Stimulated activated naive B cell treated with anti-CD40 and anti-IgM and Interleukin-4, amounts not matched to agents 10 μg/mL and 1 μg/mL and 100 μg/mL, for 72 hours (primary cell): ENCODE measurements around the gene TBC1D14.
A peak's percentile ranks its signal among the peaks of the same experiment; 100 is the strongest.

Experiments
- ATAC-seq, 2 donors: fragments of 150-1000 bp; cut with Tn5 transposase; replicated peaks; 2 replicates each; pipeline ENCODE4 v1.10.0; 2021; ENCODE audit warnings: moderate library complexity in 1 of 2
- DNase-seq: peaks from one replicate; pipeline ENCODE4 v3.0.0; 2021
- H3K27ac Mint-ChIP-seq: one replicate; pipeline ENCODE4 v1.8.0; 2022; ENCODE audit warnings: mild to moderate bottlenecking, mixed read lengths
- H3K27me3 Mint-ChIP-seq, 2 donors: one replicate each; pipeline ENCODE4 v1.8.0; 2022; ENCODE audit warnings: mixed read lengths in 2 of 2
- H3K36me3 Mint-ChIP-seq, 2 donors: one replicate each; pipeline ENCODE4 v1.8.0; 2022; ENCODE audit warnings: mixed read lengths in 2 of 2, mild to moderate bottlenecking in 1 of 2
- H3K4me1 Mint-ChIP-seq, 2 donors: one replicate each; pipeline ENCODE4 v1.8.0; 2022; ENCODE audit warnings: mixed read lengths in 2 of 2, mild to moderate bottlenecking in 1 of 2
- H3K4me3 Mint-ChIP-seq, 2 donors: one replicate each; pipeline ENCODE4 v1.8.0; 2022; ENCODE audit warnings: mild to moderate bottlenecking in 2 of 2, mixed read lengths in 2 of 2, moderate library complexity in 1 of 2
- H3K9me3 Mint-ChIP-seq, 2 donors: one replicate each; pipeline ENCODE4 v1.8.0; 2022; ENCODE audit warnings: mixed read lengths in 2 of 2, mild to moderate bottlenecking in 1 of 2

Gene TBC1D14

DNA sequence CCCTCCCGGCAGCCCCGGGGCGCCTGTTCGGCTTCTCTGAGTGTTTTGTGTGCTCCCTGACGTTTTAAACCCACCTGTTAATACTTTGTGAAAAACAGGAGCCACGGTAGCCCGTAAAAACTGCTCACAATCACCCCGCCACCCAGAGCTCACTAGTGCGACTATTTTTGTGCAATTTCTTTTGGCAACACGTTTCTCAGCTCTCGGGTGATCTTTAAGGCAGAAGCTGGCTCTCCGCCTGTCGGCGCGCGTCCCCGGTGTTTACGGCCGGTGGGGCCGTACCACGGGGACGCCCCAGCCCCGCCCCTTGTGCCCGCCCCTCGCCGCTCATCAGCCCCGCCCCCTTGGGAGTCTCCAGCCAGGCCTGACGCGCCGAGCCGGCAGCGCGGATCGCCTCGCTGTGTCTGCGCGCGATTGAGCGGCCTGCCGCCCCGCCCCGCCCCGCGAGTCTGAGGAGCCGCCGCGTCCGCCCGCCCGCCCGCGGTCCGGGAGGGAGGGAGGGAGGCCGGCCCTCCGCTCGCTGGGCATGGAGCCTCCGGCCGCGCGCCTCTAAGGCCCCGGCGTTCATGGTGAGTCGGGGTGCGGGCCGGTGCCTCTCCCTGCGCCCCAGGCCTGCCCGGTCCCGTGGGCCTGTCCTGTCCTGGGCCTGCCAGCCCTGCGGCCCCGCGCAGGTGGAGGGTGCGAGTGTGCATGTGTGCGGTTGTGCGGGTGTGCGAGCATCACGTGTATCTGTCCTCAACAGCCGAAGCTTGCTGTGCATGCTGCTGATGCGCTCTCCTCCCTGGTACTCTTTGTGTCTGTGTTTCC, 77.4 kb downstream of the TBC1D14 start:
- Mint-ChIP-seq H3K4me1 (peaks cover 42 to 78% of the 10 kb centered on the region in 2 donors), H3K9me3 (no peaks in the 10 kb centered on the region), H3K4me3 (peak overlapping the region; percentile 98 to 99), H3K27ac (peak overlapping the region; percentile 98), H3K27me3 (no peaks in the 10 kb centered on the region), H3K36me3 (peaks cover 0 to 4% of the 10 kb centered on the region in 2 donors)
- peak; percentile 91 for DNase-seq
- ATAC-seq, result peak; percentile 89 to 93

- no peak for DNase-seq
- Mint-ChIP-seq H3K9me3 (no peaks in the 10 kb centered on the region), H3K36me3 (peaks cover 0 to 4% of the 10 kb centered on the region in 2 donors), H3K4me1 (peaks cover 45 to 84% of the 10 kb centered on the region in 2 donors), H3K27ac (peak overlapping the region; percentile 97), H3K4me3 (peak overlapping the region; percentile 98 to 99), H3K27me3 (no peaks in the 10 kb centered on the region)
- ATAC-seq, result peak; percentile 2 to 5
Observed at GRCh38 chr4:6987588-6987961, 77.9 kb downstream of the TBC1D14 start.

DNA sequence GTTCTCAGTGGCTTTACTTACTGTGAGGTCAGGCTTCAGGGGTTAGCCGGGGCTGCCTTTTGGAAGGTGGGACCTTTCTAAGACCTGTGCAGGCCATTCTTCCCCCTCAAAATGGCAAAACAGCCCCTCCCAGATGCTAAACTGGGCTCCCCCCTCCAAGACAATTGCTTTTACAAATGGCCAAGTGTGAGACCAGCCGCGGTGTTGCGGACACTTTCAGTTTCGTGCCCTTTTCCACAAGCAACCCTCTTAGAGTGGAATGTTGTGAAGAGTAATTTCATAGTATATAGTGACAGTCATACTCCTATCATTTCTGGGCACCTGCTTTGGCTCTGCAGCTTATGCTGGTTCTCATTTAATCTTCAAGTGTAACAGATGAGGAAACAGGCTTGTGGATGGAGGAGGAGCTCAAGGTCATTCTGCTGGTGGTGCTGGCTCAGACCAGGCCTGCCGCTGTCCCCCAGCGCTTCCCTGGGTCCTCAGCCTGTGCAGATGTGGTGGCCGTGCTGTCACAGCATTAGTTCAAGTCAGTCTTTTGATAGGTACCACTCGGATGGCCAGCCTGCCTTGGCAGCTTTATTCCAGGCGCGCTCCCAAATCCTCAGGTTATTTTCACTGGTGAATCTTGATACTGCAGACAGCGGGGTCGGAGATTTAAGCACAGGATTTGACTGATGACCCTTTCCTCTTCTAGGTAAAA, 78.5 kb downstream of the TBC1D14 start:
- Mint-ChIP-seq H3K27ac (no peak overlapping the region), H3K9me3 (no peaks in the 10 kb centered on the region), H3K4me1 (peaks cover 47 to 89% of the 10 kb centered on the region in 2 donors), H3K4me3 (peak overlapping the region; percentile 98 to 99), H3K36me3 (peaks cover 0 to 5% of the 10 kb centered on the region in 2 donors), H3K27me3 (no peaks in the 10 kb centered on the region)
- DNase-seq (no peak), ATAC-seq (no peak)

DNA sequence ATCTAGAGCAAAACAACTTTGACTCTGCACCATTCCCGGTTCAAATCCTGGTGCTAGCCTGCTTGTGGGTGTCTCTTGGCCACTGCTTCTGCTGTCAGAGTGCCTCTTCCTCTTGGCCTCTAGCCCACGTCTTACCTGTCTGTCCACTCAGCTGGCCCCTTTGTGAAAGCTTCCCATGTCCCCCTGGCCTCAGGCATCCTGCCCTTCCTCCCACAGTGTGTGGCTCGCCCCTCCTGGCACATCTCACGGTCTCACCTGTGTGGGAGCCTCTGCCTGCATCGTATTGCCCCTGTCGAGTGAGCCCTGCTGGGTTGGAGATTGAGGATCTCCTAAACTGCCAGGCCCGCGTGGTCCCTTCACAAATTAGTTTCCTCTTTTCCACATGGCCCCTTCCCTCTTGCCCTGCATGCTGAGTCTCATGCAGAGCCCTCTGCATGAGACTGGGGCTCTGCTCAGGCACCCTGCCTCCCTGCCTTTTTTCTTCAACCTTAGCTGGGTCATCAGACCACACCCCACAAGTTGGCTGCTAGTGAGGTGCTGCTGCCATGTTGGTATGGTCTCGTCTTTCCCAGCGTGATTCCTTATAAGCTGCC, 79.8 kb downstream of the TBC1D14 start:
- Mint-ChIP-seq H3K9me3 (no peaks in the 10 kb centered on the region), H3K4me3 (peak overlapping the region in 1 of 2 donors; percentile 6), H3K27me3 (no peaks in the 10 kb centered on the region), H3K36me3 (peaks cover 0 to 8% of the 10 kb centered on the region in 2 donors), H3K4me1 (peaks cover 46 to 81% of the 10 kb centered on the region in 2 donors), H3K27ac (peak overlapping the region; percentile 9)
- DNase-seq (no peak), ATAC-seq (no peak)

DNA sequence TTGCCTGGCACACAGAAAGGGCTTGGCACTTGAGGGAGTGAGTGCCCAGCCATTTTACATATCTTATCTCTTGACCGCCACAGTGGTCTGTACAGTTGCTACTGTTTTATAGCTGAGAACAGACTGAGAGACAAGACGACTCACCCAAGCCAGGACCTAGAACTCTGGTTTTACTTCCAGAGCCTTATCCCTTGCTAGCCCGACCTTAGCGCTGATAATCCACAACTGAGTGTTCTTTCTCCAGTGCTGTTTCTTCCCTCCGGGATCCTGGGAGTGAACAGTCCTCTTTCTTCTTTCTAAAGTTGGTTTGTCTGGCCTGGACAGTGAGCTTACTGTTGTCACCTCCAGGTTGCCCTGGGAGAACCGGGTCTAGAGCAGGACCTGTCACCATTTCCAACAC, 81.0 kb downstream of the TBC1D14 start:
- Mint-ChIP-seq H3K27me3 (no peaks in the 10 kb centered on the region), H3K4me3 (no peak overlapping the region), H3K9me3 (no peaks in the 10 kb centered on the region), H3K4me1 (peaks cover 41 to 68% of the 10 kb centered on the region in 2 donors), H3K36me3 (peaks cover 3 to 13% of the 10 kb centered on the region in 2 donors), H3K27ac (peak overlapping the region; percentile 16)
- DNase-seq (no peak), ATAC-seq (no peak)

DNA sequence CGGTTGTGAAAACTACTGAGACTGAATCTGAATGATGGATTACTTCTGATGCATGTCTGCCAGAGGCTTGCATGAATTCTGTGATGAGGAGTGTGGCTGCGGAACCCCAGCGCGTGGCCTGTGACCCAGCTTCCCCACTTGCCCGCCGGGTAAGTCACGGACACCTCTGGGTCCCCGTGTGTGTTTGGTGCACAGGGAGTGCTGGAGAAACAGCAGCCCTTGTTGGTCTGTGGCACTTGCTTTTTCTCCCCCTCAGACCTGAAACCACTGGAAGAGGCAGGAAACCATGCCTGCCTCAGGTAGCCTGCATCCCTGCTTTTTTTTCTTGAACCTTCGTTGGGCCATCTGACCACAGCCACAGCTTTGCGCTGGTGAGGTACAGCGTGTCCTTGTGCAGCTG, 81.6 kb downstream of the TBC1D14 start:
- no peaks in the 10 kb centered on the region for H3K9me3 Mint-ChIP-seq
- no peaks in the 10 kb centered on the region for H3K27me3 Mint-ChIP-seq
- peak overlapping the region; percentile 31 to 36 for H3K4me3 Mint-ChIP-seq
- H3K36me3 Mint-ChIP-seq, result peaks cover 5 to 15% of the 10 kb centered on the region in 2 donors
- H3K4me1 Mint-ChIP-seq, result peaks cover 37 to 62% of the 10 kb centered on the region in 2 donors
- H3K27ac Mint-ChIP-seq, result peak overlapping the region; percentile 81
- ATAC-seq (no peak), DNase-seq (no peak)

GRCh38 chr4:6991771-6992557, 82.3 kb downstream of the TBC1D14 start:
- ATAC-seq (peak; percentile 20 to 26), DNase-seq (no peak)
- peak overlapping the region; percentile 31 to 36 for H3K4me3 Mint-ChIP-seq
- H3K27me3 Mint-ChIP-seq, result no peaks in the 10 kb centered on the region
- H3K4me1 Mint-ChIP-seq, result peaks cover 36 to 56% of the 10 kb centered on the region in 2 donors
- peaks cover 8 to 18% of the 10 kb centered on the region in 2 donors for H3K36me3 Mint-ChIP-seq
- H3K27ac Mint-ChIP-seq, result peak overlapping the region; percentile 81
- H3K9me3 Mint-ChIP-seq, result no peaks in the 10 kb centered on the region

- Mint-ChIP-seq H3K4me3 (no peak overlapping the region), H3K27me3 (no peaks in the 10 kb centered on the region), H3K9me3 (no peaks in the 10 kb centered on the region), H3K4me1 (peaks cover 32 to 48% of the 10 kb centered on the region in 2 donors), H3K27ac (peak overlapping the region; percentile 39), H3K36me3 (peaks cover 12 to 25% of the 10 kb centered on the region in 2 donors)
- no peak for DNase-seq
- ATAC-seq, result peak in 1 of 2 donors; percentile 19
Observed at GRCh38 chr4:6992728-6993677, 83.4 kb downstream of the TBC1D14 start.

DNA sequence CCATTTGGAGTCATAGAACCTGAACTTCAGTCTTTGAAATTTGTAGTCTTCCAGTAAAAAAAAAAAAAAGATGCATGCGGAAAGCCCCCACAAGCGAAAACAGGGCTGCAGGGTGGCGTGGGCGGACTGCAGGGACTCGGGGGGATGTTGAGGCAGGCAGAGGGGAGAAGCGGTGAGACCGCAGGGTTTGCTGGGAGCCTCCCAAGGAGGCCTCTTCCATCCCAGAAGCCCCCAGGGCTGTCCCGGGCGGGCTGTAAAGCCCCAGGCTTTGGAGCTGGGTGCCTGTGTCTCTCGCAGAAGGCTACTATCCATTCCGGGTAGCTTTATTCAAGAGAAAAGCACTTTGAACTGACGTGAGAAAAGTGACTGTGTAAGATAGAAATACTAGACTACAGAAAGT, 86.9 kb downstream of the TBC1D14 start:
- peaks cover 13 to 20% of the 10 kb centered on the region in 2 donors for H3K4me1 Mint-ChIP-seq
- peaks cover 38 to 51% of the 10 kb centered on the region in 2 donors for H3K36me3 Mint-ChIP-seq
- H3K9me3 Mint-ChIP-seq, result no peaks in the 10 kb centered on the region
- no peak for ATAC-seq
- H3K4me3 Mint-ChIP-seq, result no peak overlapping the region
- H3K27me3 Mint-ChIP-seq, result no peaks in the 10 kb centered on the region
- DNase-seq, result no peak
- no peak overlapping the region for H3K27ac Mint-ChIP-seq

- peaks cover 51 to 71% of the 10 kb centered on the region in 2 donors for H3K36me3 Mint-ChIP-seq
- DNase-seq, result no peak
- H3K4me3 Mint-ChIP-seq, result no peak overlapping the region
- H3K27me3 Mint-ChIP-seq, result no peaks in the 10 kb centered on the region
- ATAC-seq, result no peak
- H3K27ac Mint-ChIP-seq, result no peak overlapping the region
- no peaks in the 10 kb centered on the region for H3K4me1 Mint-ChIP-seq
- no peaks in the 10 kb centered on the region for H3K9me3 Mint-ChIP-seq
Observed at GRCh38 chr4:6999172-7000086, 89.8 kb downstream of the TBC1D14 start.

DNA sequence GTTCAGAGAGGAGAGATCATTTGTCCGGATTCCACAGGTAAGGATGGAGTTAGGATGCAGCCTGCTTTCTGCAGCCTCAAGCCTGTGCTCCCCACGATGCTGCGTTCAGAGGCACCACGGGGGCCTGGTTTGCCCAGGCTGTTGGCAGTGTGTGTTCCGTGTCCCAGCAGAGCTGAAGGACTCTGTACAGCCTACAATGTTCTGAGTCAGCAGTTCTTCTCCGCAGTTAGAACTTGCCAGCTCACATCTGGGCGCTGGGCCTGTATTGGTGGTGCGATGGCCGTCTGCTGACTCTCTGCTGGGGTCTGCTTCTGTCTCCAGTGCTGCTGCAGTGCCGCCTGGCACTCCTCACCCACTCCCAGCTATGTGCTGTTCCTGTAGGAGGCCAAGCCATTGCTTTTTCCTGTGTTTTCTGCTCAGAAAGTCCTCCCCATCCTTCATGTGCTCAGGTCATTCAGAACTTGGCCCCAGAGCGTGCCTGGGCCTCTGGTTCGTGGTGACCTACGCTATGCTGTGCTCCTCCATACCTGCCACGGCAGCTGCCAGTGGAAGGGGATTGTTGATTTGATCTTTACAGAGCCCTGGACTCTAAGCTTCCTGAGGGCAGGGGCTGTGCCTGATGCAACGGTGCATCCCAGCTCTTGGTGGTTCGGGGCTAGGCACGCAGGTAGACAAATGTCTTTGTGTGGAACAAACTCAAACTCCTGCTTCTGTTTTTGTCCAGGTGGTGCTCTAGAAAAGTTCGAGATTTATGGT, 91.0 kb downstream of the TBC1D14 start:
- peaks cover 50 to 70% of the 10 kb centered on the region in 2 donors for H3K36me3 Mint-ChIP-seq

GRCh38 chr4:7001271-7001670, 91.6 kb downstream of the TBC1D14 start:
- Mint-ChIP-seq H3K27ac (no peak overlapping the region), H3K36me3 (peaks cover 52 to 69% of the 10 kb centered on the region in 2 donors), H3K27me3 (no peaks in the 10 kb centered on the region), H3K4me3 (no peak overlapping the region), H3K9me3 (no peaks in the 10 kb centered on the region), H3K4me1 (no peaks in the 10 kb centered on the region)
- DNase-seq (no peak), ATAC-seq (no peak)

More for the DNA sequence above, 91.0 kb downstream of the TBC1D14 start:
- H3K27me3 Mint-ChIP-seq, result no peaks in the 10 kb centered on the region
- no peak overlapping the region for H3K4me3 Mint-ChIP-seq
- no peaks in the 10 kb centered on the region for H3K9me3 Mint-ChIP-seq
- DNase-seq, result no peak
- no peak overlapping the region for H3K27ac Mint-ChIP-seq
- H3K4me1 Mint-ChIP-seq, result no peaks in the 10 kb centered on the region
- no peak for ATAC-seq
